B cell (primary cell): ENCODE data around the gene STK17A. TPM values are rescaled to one million over a fixed set of nuclear protein-coding genes. Genes with fewer than 3 reads are reported as not detected.

ENCODE experiments used
- ATAC-seq: fragments of 200-7000 bp; cut with Tn5 transposase; one replicate; pipeline ENCODE4 v1.10.0; 2021; ENCODE audit warnings: low read depth, mild to moderate bottlenecking, moderate number of reproducible peaks, moderate library complexity
- CTCF ChIA-PET: fragments of 350-600 bp; sonication (Branson Sonifier 250); formaldehyde crosslinking; loops from one replicate; lab custom pipeline; 2021; ENCODE audit warnings: antibody characterized with exemption, inconsistent platforms; lab: Charles Lee
- POLR2A ChIA-PET: fragments of 350-600 bp; sonication (Branson Sonifier 250); formaldehyde crosslinking; loops from one replicate; lab custom pipeline; 2021; ENCODE audit warnings: antibody characterized with exemption; lab: Charles Lee
- DNase-seq: peaks from one replicate; pipeline ENCODE4 v3.0.0; 2013
- H2AFZ ChIP-seq: 2 replicates; pipeline ENCODE4 v1.6.1; 2012; ENCODE audit warnings: mild to moderate bottlenecking, low read depth, low read length; ENCODE audit not compliant: insufficient read depth, poor library complexity, severe bottlenecking
- H3K27ac ChIP-seq, 2 donors: 1 replicate in 1 of 2; 2 replicates in 1 of 2; pipeline ENCODE4 v1.5.1; 2012 to 2013; ENCODE audit warnings: low read length in 2 of 2, mild to moderate bottlenecking in 2 of 2, moderate library complexity in 1 of 2
- H3K27me3 ChIP-seq, 4 experiments: fragments of 200-600 bp in 1 of 4; sonication (generic) in 1 of 4; replicated peaks in 1 of 4; 1 replicate in 2 of 4; 2 replicates in 2 of 4; pipeline versions ENCODE4 v1.6.1 to v1.7.0; 2013 to 2016; ENCODE audit warnings: low read length in 3 of 4, mild to moderate bottlenecking in 2 of 4, mixed read lengths in 1 of 4, moderate library complexity in 1 of 4; ENCODE audit not compliant: insufficient read depth in 4 of 4, control insufficient read depth in 3 of 4; ENCODE audit errors: control extremely low read depth in 1 of 4
- H3K36me3 ChIP-seq, 2 experiments: replicated peaks in 1 of 2; 1 replicate in 1 of 2; 2 replicates in 1 of 2; pipeline versions ENCODE4 v1.6.1 to v1.7.1; 2013; ENCODE audit warnings: low read length in 1 of 2; ENCODE audit not compliant: insufficient read depth in 2 of 2, control insufficient read depth in 1 of 2; ENCODE audit errors: control extremely low read depth in 1 of 2, extremely low read depth in 1 of 2
- H3K4me1 ChIP-seq, 2 donors: fragments of 200-600 bp in 1 of 2; sonication (generic) in 1 of 2; 1 replicate in 1 of 2; 2 replicates in 1 of 2; pipeline versions ENCODE4 v1.5.1 to v1.6.1; 2013 to 2017; ENCODE audit warnings: low read length in 2 of 2; ENCODE audit not compliant: control insufficient read depth in 2 of 2, insufficient read depth in 2 of 2
- H3K4me2 ChIP-seq: replicated peaks from 2 replicates; pipeline ENCODE3; 2012; ENCODE audit warnings: mild to moderate bottlenecking, low read depth, low read length; ENCODE audit not compliant: poor library complexity, severe bottlenecking
- H3K4me3 ChIP-seq, 5 experiments: fragments of 200-600 bp in 1 of 5; sonication (generic) in 1 of 5; 1 replicate in 3 of 5; 2 replicates in 2 of 5; pipeline versions ENCODE4 v1.5.1 to v1.7.0; 2011 to 2016; ENCODE audit warnings: low read length in 4 of 5, mild to moderate bottlenecking in 4 of 5, low read depth in 2 of 5, control low read depth in 1 of 5, moderate library complexity in 1 of 5; ENCODE audit not compliant: insufficient read depth in 1 of 5; ENCODE audit errors: control extremely low read depth in 1 of 5, extremely low read depth in 1 of 5
- H3K79me2 ChIP-seq: fragments of 200-600 bp; sonication (generic); one replicate; pipeline ENCODE4 v1.6.0; 2016; ENCODE audit warnings: low read length; ENCODE audit not compliant: control insufficient read depth, insufficient read depth
- H3K9ac ChIP-seq: fragments of 200-600 bp; sonication (generic); 2 replicates; pipeline ENCODE4 v1.6.1; 2017; ENCODE audit warnings: mild to moderate bottlenecking, low read length, moderate library complexity
- H3K9me3 ChIP-seq, 3 donors: one replicate each; pipeline versions ENCODE4 v1.6.1 to v1.7.1; 2013; ENCODE audit warnings: low read length in 2 of 3; ENCODE audit not compliant: control insufficient read depth in 2 of 3, insufficient read depth in 1 of 3; ENCODE audit errors: control extremely low read depth in 1 of 3
- H4K20me1 ChIP-seq: 2 replicates; pipeline ENCODE4 v1.6.0; 2012; ENCODE audit warnings: mild to moderate bottlenecking, low read length; ENCODE audit not compliant: insufficient read depth, control insufficient read depth, poor library complexity, severe bottlenecking
- H3K27ac Mint-ChIP-seq: one replicate; pipeline ENCODE4 v1.8.0; 2021; ENCODE audit warnings: mixed read lengths
- H3K27me3 Mint-ChIP-seq: one replicate; pipeline ENCODE4 v1.8.0; 2021; ENCODE audit warnings: mixed read lengths
- H3K4me1 Mint-ChIP-seq: one replicate; pipeline ENCODE4 v1.8.0; 2021; ENCODE audit warnings: mixed read lengths
- H3K4me3 Mint-ChIP-seq: one replicate; pipeline ENCODE4 v1.8.0; 2021; ENCODE audit warnings: mixed read lengths
- H3K9me3 Mint-ChIP-seq: one replicate; pipeline ENCODE4 v1.8.0; 2022; ENCODE audit warnings: mixed read lengths; ENCODE audit not compliant: insufficient read depth
- CTCF ChIP-seq: fragments of 200-600 bp; IDR thresholded peaks from one replicate; pipeline ENCODE4 v1.8.0; 2022; ENCODE audit warnings: antibody characterized with exemption, mild to moderate bottlenecking
- EZH2 ChIP-seq: IDR thresholded peaks from 2 replicates; pipeline ENCODE4 v1.6.1; 2012; ENCODE audit warnings: borderline replicate concordance, low read depth, mild to moderate bottlenecking, moderate library complexity, low read length; ENCODE audit not compliant: insufficient read depth, poor library complexity, severe bottlenecking
- WGBS: methylation state at CpG from one replicate; pipeline ENCODE4 v1.1.5; 2013; ENCODE audit warnings: missing lambda C conversion rate; ENCODE audit not compliant: insufficient coverage; 5-methylcytosine and 5-hydroxymethylcytosine counted together
- intact Hi-C: fragments of 100-400 bp; cut with micrococcal nuclease; formaldehyde crosslinking; loops from one replicate; pipeline ENCODE4 v1.10.0; 2022
- polyA plus RNA-seq: library from polyadenylated mRNA; depleted of rRNA; stranded (reverse); fragments of >200 nt; gene quantifications from 2 replicates; pipeline ENCODE4 v1.2.3, GENCODE V29; 2012
- total RNA-seq, 2 donors: library from RNA; stranded (reverse); fragments of 120-200 nt in 1 of 2; gene quantifications; 1 replicate in 1 of 2; 2 replicates in 1 of 2; pipeline versions ENCODE4 v1.2.3 to v1.2.4, GENCODE V29; 2013 to 2022

STK17A gene
- total and polyA plus RNA-seq, 2 donors (not counting 1 experiment from before 2014, with no cell fraction given): 72.8 to 111 TPM

- peak overlapping the region; percentile 75 for H3K27ac Mint-ChIP-seq
- H3K27ac ChIP-seq: peak overlapping the region in 1 of 2 donors; percentile 68
- peaks cover 28 to 34% of the 10 kb centered on the region in 2 donors for H3K4me1 ChIP-seq
- ChIA-PET CTCF (interaction anchor here (1.7 to 2.5 kb wide), 3 partner anchors 17 to 67 kb away, joined by 7 to 13 read pairs (median 10); partner anchors contain the start of gene STK17A), POLR2A (interaction anchor here (1.5 kb wide), 1 partner anchor 10 kb away, joined by 3 read pairs; no protein-coding TSS in a partner anchor)
- intact Hi-C loops: no loop called here
- H2AFZ ChIP-seq: no peak overlapping the region
- no peak overlapping the region for H3K4me3 ChIP-seq
- no peaks in the 10 kb centered on the region for H3K27me3 Mint-ChIP-seq
- peaks cover 57% of the 10 kb centered on the region for H3K79me2 ChIP-seq
- H3K27me3 ChIP-seq: no peaks in the 10 kb centered on the region
- peaks cover 15% of the 10 kb centered on the region for H4K20me1 ChIP-seq
- H3K9me3 ChIP-seq: peaks cover 0 to 4% (median 0%) of the 10 kb centered on the region in 3 donors
- ATAC-seq (no peak), DNase-seq (no peak)
- no peak overlapping the region for H3K4me2 ChIP-seq
- H3K4me1 Mint-ChIP-seq: peaks cover 67% of the 10 kb centered on the region
- TF ChIP-seq EZH2 (no peak), CTCF (no peak)
- H3K4me3 Mint-ChIP-seq: no peak overlapping the region
- H3K36me3 ChIP-seq: peaks cover 0 to 69% of the 10 kb centered on the region in 2 experiments
- no peaks in the 10 kb centered on the region for H3K9me3 Mint-ChIP-seq
- no peak overlapping the region for H3K9ac ChIP-seq
- WGBS: 93% methylated on average over 4 of the region's 4 CpGs
Measured at GRCh38 chr7:43632746-43633145, 49.8 kb downstream of the STK17A start.

- ChIA-PET CTCF (interaction anchor here (1.3 to 2.5 kb wide), 5 partner anchors 15 to 66 kb away, joined by 5 to 13 read pairs (median 8); partner anchors contain the start of gene STK17A), POLR2A (no interaction called here)
- H3K27me3 ChIP-seq: no peaks in the 10 kb centered on the region
- peaks cover 0 to 65% of the 10 kb centered on the region in 2 experiments for H3K36me3 ChIP-seq
- no peak overlapping the region for H3K4me3 ChIP-seq
- Mint-ChIP-seq H3K4me3 (no peak overlapping the region), H3K27me3 (no peaks in the 10 kb centered on the region), H3K4me1 (peaks cover 62% of the 10 kb centered on the region), H3K9me3 (no peaks in the 10 kb centered on the region), H3K27ac (peak overlapping the region; percentile 70)
- peaks cover 15% of the 10 kb centered on the region for H4K20me1 ChIP-seq
- peaks cover 32 to 34% of the 10 kb centered on the region in 2 donors for H3K4me1 ChIP-seq
- peak overlapping the region in 1 of 2 donors; percentile 68 for H3K27ac ChIP-seq
- DNase-seq (no peak), ATAC-seq (no peak)
- 100% methylated on average over 2 of the region's 2 CpGs for WGBS
- no peak overlapping the region for H3K9ac ChIP-seq
- no peak overlapping the region for H2AFZ ChIP-seq
- intact Hi-C loops: no loop called here
- H3K9me3 ChIP-seq: peaks cover 0 to 4% (median 0%) of the 10 kb centered on the region in 3 donors
- H3K4me2 ChIP-seq: no peak overlapping the region
- TF ChIP-seq CTCF (no peak), EZH2 (no peak)
- peaks cover 58% of the 10 kb centered on the region for H3K79me2 ChIP-seq
Measured at GRCh38 chr7:43634384-43634783, 51.5 kb downstream of the STK17A start.
